Ureter (tissue), 1 donor: Measurements from ENCODE around the gene KLF12. TPM values are rescaled to one million over a fixed set of nuclear protein-coding genes. Genes with fewer than 3 reads are reported as not detected.

Experiments used
- DNase-seq: peaks from one replicate; pipeline ENCODE4 v3.0.0-alpha.2; 2020; ENCODE audit warnings: low spot score
- total RNA-seq: library from RNA; stranded (reverse); gene quantifications from one replicate; pipeline ENCODE4 v1.2.4, GENCODE V29; 2023
- donor health status: DM: yes; HTN: yes; CAD: no.

The KLF12 gene
- total RNA-seq = 12.9 TPM

DNA sequence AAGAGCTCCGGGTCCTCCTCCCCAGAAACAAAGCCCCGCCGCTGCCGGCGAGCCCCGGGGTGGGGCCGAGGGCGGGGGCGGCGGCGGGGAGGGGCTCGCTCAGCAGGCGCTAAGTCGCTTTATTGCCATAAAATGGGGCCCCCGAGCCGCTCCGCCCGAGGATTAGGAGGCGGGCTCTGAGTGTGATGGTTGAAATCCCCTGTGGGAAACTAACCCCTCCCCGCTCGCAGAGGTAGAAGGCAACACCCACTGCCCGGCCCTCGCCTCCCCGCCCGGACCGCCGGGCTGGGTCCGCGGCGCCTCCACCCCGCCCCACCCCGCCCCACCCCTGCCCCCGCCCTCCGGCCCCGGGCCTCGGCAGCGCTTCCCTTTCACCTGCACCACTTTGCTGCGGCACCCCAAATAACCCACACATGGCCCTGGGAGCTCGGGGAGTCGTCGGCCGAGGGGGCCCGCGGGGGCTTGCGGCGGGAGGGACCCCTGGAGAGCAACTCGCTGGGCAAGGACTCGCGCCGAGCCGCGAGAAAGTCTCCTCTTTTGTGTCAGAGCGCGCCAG is at the start of gene KLF12:
KLF12 (minus strand) TSS at position 184 of the 556 bp plus-strand sequence.
- DNase-seq = peak; percentile 90

DNA sequence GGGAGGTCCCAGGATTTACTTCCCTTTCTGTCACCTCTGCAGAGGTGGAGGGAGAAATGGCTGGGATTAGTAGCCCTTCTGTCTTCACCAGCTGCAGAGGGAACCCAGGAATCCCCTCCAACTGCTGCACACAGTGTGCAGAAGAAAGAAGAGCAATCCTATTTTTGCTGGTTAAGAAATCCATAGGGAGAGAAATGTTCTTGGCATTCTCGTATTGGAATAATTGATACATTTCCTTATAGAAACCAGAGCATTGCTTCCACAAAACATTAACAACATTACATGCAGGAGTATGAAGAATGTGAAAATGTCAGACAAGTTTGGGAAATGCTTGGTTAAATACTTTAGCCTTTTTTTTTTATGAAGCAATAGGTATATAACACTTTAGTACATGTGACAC is 48.3 kb upstream of the KLF12 start:
- no peak for DNase-seq

DNA sequence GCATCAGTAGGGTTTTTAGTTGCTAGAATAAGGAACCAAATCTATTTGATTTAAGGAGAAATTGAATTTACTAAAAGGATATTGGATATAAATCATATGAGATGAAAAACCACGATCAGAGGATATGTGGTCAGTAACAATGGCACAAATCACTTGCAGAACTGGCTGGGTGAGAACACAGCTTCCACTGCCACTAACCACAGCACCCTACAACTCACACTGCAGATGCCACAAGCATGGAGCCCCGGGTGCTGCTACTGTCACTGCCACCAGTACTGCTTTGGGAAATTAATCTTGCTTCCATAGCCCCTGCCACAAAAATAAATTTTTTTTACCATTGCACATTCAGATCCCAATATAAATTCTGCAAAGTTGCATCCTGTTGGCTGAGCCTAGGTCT is 40.6 kb upstream of the KLF12 start:
- no peak for DNase-seq

DNA sequence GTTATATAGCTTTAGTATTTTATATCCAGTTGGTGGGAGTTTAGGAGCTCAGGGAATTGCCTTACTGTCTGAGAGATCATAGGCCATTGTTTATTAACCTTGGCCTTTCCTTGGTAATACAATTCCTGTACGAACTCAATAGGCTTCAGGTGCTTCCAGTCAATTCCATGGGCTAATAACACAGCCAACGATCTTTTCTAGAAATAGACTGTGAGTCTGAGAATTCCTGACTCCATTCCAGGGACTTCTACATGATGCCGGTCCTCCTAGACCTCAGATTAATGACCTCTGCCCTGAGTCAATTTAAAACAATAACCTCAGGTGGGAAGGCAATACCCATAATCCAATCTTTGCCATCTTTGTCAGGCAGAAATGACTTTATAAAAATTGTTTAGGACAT is 39.6 kb upstream of the KLF12 start:
- DNase-seq = no peak

DNA sequence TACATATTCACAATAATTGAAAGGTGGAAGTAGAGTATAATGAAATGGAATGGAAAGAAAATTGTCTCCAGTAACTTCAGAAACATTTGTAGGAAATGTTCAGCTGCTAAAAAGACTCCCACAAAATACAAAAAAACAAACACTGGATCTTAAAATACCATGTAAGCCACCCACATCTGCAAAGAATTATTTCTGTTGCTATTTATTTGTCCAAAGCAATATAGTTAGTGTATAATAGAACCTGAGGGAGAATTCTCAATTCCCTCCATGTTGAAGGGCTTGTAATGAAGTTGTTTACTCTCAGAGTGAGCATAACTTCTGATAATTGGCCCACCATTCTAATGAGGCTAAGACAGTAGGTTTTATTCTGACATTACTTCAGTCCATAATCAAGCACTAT is 37.4 kb upstream of the KLF12 start:
- DNase-seq = no peak

DNA sequence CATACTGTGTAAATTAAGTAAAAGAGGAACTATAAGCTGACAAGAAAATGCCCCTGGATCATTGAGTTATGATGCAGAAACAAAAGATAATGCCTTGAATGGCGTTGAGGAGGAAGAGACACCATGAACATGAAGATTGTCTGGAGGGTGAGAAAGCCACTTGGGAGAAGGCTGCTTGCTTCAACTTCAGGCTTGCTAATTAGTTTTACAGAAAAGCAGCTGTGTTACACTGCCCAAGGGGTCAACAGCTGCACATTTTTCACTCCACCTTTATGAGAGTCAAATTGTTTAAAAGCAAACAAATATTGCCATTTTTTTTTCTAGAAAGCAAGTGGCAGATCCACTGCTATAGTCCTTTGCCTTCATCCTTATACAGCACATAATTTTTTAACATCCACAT is 35.5 kb upstream of the KLF12 start:
- no peak for DNase-seq

DNA sequence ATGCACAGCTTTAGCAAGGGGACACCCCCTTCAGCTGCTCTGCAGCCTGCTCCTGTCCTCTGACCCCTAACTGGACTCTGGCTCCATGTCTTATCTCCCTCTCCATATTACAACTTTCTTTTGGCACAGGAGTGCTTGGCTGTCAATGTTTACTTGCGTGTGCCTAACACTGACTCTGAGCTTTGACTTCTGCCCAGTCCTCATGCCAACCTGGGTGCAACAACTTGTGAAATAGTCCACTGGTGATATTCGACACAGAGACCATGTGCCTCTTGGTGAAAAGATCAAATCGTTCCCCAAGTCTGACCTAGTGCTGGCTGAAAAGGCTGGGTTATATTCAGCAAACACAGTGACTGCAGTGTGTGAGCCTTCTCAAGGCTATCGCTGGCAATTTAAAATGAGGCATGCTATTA is 34.1 kb upstream of the KLF12 start:
- DNase-seq = no peak

DNA sequence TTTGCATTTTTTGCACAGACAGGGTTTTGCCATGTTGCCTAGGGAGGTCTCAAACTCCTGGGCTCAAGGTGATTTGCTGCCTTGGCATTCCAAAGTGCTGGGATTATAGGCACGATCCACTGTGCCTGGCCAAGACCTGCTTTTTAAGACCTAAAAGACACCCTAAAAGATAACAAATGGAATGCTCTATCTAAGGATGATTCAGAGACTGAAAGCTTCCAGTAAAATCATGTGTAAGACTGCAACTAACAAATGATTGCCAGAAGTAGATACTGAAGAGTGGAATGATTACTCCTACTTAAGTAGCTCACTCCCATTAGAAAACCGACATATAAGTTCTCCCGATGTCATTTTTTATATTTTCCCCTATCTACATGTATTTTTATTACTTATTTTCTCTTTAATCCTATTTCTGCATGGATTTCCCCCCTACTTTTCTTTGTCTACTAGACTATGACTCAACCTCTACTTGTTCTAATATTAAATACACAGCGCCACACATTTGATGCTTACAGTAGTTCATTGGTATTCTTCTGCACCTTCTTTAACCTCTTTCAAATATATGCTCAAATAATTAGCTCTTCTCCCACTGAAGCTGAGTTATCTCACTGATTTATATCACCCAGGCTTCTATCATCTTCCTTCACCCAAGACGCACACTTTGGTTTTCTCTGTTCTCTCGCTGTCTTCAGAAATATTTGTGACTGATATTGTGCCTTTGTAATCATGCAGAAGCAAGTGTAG is 32.2 kb upstream of the KLF12 start:
- DNase-seq = no peak

DNA sequence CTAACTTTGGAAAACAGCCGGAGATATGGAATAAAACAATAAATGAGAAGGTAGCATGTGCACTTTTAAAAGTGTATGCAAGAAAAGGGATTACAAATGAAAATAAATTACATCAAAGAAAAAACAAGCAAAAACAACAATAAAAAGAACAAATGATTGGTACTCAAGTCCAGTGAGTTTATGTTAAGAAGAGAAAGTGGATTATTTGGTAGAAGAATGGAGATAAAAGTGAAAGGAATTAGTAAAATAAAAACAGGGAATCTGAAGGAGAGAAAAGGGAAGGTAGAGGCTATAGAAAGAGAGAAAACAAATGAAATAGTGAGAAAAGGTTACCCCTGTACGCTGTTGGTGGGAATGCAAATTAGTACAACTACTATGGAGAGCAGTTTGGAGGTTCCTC is 28.6 kb upstream of the KLF12 start:
- DNase-seq = no peak

DNA sequence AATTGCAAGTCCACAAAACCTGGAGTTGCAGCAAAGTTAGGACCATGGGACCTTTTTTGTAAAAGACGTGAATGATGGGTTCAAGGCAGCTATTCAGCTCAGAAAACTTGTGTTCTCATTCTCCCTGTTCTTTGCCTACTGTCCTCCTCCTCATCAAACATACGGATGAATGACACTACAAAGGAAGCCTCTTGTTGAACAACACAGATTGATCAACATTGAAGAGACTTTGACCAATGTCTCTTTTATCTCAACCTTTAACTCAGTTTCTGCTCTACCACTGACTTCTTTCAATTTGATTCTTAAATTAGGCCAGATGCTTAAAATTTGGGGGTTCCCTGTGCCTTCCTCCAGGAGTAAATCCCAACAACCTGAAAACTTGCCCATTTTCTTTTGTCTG is 27.9 kb upstream of the KLF12 start:
- DNase-seq = no peak

DNA sequence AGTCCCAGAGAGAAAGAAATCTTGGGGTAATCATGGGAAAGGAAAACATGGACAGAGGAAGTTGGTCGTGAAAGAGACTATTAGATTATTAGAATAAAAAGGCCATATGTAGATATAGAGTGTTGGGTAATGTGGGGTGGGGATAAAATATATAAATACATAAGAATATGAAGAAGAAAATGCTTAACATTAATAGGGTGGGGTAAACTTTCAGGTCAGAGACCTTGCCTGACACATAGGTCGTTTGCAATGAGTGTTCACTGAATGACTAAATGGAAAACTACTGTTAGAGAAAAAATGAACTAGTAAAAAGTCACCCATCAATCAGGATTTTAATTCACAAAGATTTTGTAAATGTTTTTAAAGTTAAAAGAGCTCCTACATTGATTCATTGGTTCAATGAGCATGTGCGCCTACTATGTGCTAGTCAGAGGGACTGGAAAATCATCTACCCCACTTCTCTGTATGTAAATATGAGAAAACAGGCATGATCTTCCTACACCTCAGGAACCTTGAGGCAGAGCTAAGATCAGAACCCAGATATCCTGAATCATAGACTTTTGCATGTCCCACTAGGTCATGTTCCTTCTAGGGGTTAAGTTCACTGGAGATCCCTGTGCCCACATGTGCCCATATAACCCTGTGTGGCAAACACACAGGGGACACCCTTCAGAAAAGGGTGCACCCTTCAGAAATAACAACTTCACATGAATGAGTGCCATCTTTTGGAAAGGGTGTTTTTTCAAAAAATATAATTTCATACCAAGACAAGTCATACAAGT is 24.6 kb upstream of the KLF12 start:
- no peak for DNase-seq

DNA sequence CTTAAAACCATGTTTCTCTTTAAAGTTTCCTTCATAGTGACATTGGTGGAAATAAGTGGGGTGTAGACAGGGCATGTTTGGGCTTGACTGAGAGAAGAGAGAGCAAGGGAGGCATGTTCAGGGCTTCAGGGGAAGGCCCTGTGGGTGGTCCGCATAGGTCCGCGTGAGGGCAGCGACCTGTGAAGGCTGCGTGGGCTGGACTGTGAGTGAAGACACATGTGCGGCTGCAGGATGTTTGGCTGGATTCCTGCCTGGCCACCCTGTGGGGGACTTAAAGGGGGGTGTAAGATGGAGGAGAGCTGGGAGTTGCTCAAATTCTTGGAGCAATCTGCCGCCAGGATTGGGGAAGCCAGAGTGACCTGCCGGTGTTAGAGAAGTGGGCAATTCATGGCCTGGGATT is 23.8 kb upstream of the KLF12 start:
- no peak for DNase-seq

DNA sequence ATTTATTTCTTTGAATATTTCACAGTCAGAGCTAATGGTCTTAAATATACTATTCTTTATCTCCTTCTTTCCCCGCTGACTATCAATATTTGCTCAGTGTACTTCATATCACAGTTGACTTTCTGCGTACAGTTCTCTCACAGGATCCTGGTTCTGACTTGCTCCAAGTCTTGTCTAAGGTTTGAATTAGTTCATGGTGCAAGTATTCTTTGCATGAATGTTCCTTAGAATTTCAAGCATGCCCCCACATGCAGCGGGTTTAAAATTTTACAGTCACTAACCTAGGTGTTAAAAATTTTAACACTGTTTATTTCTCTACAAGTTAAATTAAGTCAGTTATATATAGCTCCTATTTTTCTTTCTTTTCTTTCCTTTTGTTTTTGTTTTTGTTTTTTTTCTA is 20.8 kb upstream of the KLF12 start:
- DNase-seq = no peak

DNA sequence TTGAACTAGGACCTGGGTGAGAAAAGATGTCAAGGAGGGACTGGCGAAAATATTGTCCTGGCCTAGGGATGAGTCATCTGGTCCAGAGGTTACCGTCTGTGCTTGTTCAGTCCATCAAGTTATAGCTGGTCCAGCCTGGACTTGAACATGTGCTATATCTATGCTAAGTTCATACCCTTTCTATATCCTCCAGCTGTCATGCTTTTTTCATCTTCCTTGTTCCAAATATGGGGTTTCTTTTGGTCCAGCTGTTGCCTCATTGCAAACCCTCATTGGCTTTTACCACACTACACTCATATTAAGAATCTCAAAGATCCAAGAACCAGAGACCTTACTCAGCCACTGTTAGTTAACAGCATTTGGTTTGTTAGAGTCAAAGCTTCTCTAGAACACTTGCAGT is 19.1 kb upstream of the KLF12 start:
- DNase-seq = no peak

DNA sequence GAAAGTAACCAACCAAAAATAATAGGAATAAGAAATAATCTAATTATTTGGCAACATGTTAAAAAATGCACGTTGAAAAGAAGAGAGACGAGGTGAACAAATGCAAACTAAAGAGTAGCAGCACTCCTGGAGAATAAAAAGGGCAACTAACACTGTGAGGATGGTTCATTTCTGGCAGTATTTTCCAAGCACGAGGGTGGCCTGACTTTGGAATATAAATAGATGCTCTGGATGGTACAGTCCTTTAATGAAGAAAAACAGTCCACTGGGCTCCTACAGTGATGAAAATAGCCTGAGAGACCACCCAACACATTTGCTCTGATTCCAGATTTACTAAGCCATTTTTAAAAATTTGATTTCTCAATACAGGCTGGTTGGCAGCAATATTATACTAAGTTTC is 17.7 kb upstream of the KLF12 start:
- DNase-seq = no peak

DNA sequence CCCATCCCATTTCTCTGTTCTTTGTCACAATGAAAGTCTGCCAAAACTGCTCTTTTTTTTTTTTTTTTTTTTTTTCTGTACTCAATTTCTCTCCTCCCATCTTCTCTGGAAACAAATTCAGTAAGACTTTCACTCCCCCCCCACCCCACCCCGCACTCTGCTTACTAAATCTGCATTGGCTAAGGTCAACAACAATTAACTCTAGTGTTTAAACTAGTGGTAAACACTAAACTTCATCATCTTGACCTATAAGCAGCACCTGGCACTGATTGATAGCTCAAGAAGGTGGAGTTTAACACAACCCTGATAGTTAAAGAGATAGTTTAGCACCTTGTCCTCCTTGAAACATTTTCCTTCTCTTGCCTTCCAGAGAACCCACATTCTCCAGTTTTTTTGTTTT is 14.1 kb upstream of the KLF12 start:
- no peak for DNase-seq

DNA sequence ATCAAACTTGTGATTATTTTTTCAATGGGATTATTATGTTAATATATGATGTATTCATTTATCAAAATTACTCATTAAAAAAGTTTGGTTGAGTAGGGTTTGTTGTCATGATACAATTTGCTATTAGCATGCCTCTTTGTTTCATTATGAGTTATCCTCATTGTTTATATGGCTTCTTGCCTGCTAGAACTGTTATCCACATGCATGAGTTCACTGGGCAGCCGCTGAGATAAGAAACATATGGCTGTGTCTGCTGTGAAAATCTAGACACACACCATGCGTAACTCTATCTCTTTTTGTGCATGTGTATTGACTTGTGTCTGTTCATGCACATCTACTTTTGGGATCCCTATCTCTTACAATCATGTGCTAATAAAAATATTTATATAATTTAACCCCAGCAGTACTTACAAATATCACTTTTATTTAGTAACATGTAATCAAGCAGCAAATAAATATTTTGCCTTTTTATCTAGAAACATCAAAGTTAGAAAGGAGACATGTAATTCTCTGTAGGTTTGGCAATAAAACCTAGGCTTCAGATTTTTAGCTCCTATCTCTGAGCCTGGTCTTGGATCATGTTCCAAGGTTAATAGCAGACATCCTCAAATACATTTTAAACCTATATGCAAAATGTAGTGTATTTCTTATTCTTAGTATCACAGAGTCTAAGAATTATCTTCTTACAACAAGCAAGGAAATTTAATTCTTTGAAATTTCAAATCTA is 11.2 kb upstream of the KLF12 start:
- DNase-seq = no peak

DNA sequence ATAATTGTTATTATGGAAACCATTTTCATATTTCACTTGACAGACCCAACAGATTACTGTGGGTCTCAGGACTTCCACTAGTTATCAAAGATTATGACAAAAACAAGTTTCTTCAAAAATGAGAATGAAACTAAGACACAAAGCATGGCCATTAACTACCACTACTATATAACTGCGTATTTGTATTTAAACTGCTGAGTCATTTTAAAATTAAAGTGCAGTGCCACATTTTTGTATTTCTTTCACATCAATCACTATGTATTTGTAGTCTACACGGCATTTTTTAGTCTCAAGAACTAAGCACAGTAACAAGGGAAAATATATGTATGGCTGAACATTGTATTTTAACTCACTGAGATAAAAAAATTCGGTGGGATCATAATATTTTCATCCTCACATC is 10.1 kb upstream of the KLF12 start:
- DNase-seq = no peak

DNA sequence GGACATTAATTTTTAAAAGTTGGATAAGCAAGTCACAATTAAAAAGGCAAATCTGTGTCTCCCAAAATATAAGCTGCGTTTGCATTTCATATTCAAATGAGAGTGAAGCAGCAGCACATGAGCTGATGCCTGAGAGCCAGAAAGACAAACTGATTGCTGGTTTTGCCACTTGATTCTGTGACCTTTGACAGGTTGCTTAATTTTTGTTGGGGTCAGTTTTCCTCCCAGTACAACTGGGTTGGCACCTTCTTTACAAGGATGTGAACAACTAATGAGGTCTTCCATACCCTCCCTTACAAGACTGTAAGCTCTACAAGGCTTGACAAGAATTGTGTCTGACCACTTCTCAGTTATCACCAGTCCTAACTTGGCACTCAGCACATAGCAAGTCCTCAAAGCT is 8.1 kb upstream of the KLF12 start:
- DNase-seq = no peak

DNA sequence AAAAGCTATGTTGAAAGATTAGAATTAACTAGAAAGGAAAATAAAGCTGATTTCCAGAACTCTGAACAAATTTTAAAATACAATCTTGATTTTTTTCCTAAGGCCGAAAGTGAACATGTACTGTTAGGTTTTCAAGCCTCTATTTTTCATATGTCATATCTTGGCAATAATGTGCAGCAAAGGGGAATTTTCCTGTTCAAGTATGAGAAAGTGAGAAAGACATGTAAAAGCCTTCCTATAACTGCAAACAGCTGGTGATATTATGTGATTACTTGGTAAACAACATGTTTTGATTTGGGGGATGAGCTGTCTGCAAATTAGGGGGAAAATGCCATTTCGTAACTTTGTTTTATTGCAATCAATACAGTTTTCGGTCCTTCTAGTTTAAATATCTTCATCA is 4.0 kb upstream of the KLF12 start:
- DNase-seq = no peak

DNA sequence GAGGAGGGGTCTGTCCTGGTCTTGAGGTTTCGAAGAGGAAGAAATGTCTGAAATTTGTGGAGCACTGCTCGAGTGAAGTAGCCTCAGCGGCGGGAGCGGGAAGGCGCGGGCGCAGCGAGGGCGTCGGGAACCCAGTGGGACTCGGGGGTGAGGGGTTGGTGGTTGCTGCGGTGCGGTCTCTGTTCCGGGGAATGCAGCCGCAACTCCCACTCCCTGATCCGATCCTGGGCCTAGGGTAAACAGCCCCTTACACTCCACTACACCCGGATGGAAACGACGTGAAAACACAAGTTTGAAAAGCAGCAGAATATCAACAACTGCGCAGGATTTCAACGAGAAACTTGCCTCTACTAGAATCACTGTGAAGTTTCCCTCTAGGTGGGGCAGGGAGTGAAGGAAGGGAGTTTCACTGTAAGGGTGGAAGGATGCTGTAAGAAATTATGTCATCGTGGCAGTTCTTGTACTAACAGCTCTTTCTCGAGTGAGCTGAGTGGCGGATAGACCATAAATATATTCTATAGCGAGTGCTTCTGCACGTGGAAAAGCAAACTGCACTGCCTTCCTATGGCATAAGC is 2.0 kb upstream of the KLF12 start:
- no peak for DNase-seq
